Activated CD4-positive, alpha-beta memory T cell treated with anti-CD3 and anti-CD28 coated beads, Interleukin-2, amount 10 ng/mL, durations not matched to agents 7 days and 5 days (primary cell): Measurements from ENCODE around the gene BRS3. TPM values are rescaled to one million over a fixed set of nuclear protein-coding genes. Genes with fewer than 3 reads are reported as not detected.
"Not testable (repeated sequence)": the region's sequence is repeated elsewhere in the genome, so short reads cannot be mapped to it uniquely, and the experiment has no call there.

Experiments used
- CTCF ChIA-PET: fragments of 350-600 bp; sonication (Branson Sonifier 250); formaldehyde crosslinking; loops from one replicate; lab custom pipeline; 2021; ENCODE audit warnings: antibody characterized with exemption, inconsistent platforms; lab: Charles Lee
- POLR2A ChIA-PET: fragments of 350-600 bp; sonication (Branson Sonifier 250); formaldehyde crosslinking; loops from one replicate; lab custom pipeline; 2021; ENCODE audit warnings: antibody characterized with exemption; lab: Charles Lee
- DNase-seq: peaks from one replicate; pipeline ENCODE4 v3.0.0-alpha.2; 2020
- H3K27ac Mint-ChIP-seq: one replicate; pipeline ENCODE4 v1.8.0; 2021; ENCODE audit warnings: mild to moderate bottlenecking, mixed read lengths
- H3K27me3 Mint-ChIP-seq: one replicate; pipeline ENCODE4 v1.8.0; 2021; ENCODE audit warnings: mixed read lengths
- H3K36me3 Mint-ChIP-seq: one replicate; pipeline ENCODE4 v1.8.0; 2021; ENCODE audit warnings: low read depth, mixed read lengths
- H3K4me1 Mint-ChIP-seq: one replicate; pipeline ENCODE4 v1.8.0; 2021; ENCODE audit warnings: mixed read lengths
- H3K4me3 Mint-ChIP-seq: one replicate; pipeline ENCODE4 v1.8.0; 2021; ENCODE audit warnings: mild to moderate bottlenecking, mixed read lengths
- H3K9me3 Mint-ChIP-seq: one replicate; pipeline ENCODE4 v1.8.0; 2021; ENCODE audit warnings: mixed read lengths
- total RNA-seq, 2 experiments: library from RNA; stranded (reverse); gene quantifications; one replicate each; pipeline ENCODE4 v1.2.3, GENCODE V29; 2021

BRS3 gene
- total RNA-seq = not detected

GRCh38 chrX:136487647-136488046 is at the start of gene BRS3:
TSS of gene BRS3 (plus strand) at chrX:136487947. CDS start at chrX:136488115, 168 bp downstream.
- H3K4me3 Mint-ChIP-seq = no peak within 1 kb of the TSS
- no peak within 1 kb of the TSS for H3K27ac Mint-ChIP-seq
- H3K9me3 Mint-ChIP-seq = no peaks in the 10 kb centered on the region
- H3K27me3 Mint-ChIP-seq = peaks cover 55% of the 10 kb centered on the region
- ChIA-PET CTCF (no interaction called here), POLR2A (no interaction called here)
- no peaks in the 10 kb centered on the region for H3K4me1 Mint-ChIP-seq
- no peak for DNase-seq
- H3K36me3 Mint-ChIP-seq = no peaks in the 10 kb centered on the region

GRCh38 chrX:136438192-136438591 is 49.6 kb upstream of the BRS3 start:
- POLR2A ChIA-PET = no interaction called here
- Mint-ChIP-seq H3K27ac (no peak overlapping the region), H3K36me3 (no peaks in the 10 kb centered on the region), H3K4me1 (peaks cover 8% of the 10 kb centered on the region), H3K9me3 (no peaks in the 10 kb centered on the region), H3K27me3 (no peaks in the 10 kb centered on the region), H3K4me3 (no peak overlapping the region)
- no peak for DNase-seq
- CTCF ChIA-PET = interaction anchor here (0.6 kb wide), 1 partner anchor 30 kb away, joined by 3 read pairs; no protein-coding TSS in a partner anchor

- H3K4me1 Mint-ChIP-seq, POLR2A ChIA-PET, H3K27me3 Mint-ChIP-seq, H3K36me3 Mint-ChIP-seq, H3K27ac Mint-ChIP-seq, H3K9me3 Mint-ChIP-seq, CTCF ChIA-PET, H3K4me3 Mint-ChIP-seq, DNase-seq: not testable (repeated sequence)
These were observed 42.1 kb upstream of the BRS3 start for GRCh38 chrX:136445674-136446073.

- Mint-ChIP-seq H3K27ac (no peak overlapping the region), H3K4me3 (no peak overlapping the region), H3K9me3 (no peaks in the 10 kb centered on the region), H3K36me3 (no peaks in the 10 kb centered on the region), H3K27me3 (no peaks in the 10 kb centered on the region), H3K4me1 (no peaks in the 10 kb centered on the region)
- POLR2A ChIA-PET = no interaction called here
- CTCF ChIA-PET = no interaction called here
- no peak for DNase-seq
These were observed 41.5 kb upstream of the BRS3 start for GRCh38 chrX:136446208-136446607.

- no peak for DNase-seq
- ChIA-PET POLR2A (no interaction called here), CTCF (no interaction called here)
- Mint-ChIP-seq H3K9me3 (no peaks in the 10 kb centered on the region), H3K4me3 (no peak overlapping the region), H3K27ac (no peak overlapping the region), H3K27me3 (no peaks in the 10 kb centered on the region), H3K4me1 (no peaks in the 10 kb centered on the region), H3K36me3 (no peaks in the 10 kb centered on the region)
These were observed 40.4 kb upstream of the BRS3 start for GRCh38 chrX:136447308-136447707.

GRCh38 chrX:136447968-136448367 is 39.8 kb upstream of the BRS3 start:
- no peak overlapping the region for H3K4me3 Mint-ChIP-seq
- no peak overlapping the region for H3K27ac Mint-ChIP-seq
- H3K9me3 Mint-ChIP-seq = no peaks in the 10 kb centered on the region
- ChIA-PET POLR2A (no interaction called here), CTCF (no interaction called here)
- H3K36me3 Mint-ChIP-seq = no peaks in the 10 kb centered on the region
- H3K27me3 Mint-ChIP-seq = no peaks in the 10 kb centered on the region
- H3K4me1 Mint-ChIP-seq = no peaks in the 10 kb centered on the region
- no peak for DNase-seq

- H3K27me3 Mint-ChIP-seq = no peaks in the 10 kb centered on the region
- no peak overlapping the region for H3K4me3 Mint-ChIP-seq
- CTCF ChIA-PET = no interaction called here
- no peaks in the 10 kb centered on the region for H3K4me1 Mint-ChIP-seq
- H3K27ac Mint-ChIP-seq = no peak overlapping the region
- no peaks in the 10 kb centered on the region for H3K9me3 Mint-ChIP-seq
- no peaks in the 10 kb centered on the region for H3K36me3 Mint-ChIP-seq
- DNase-seq = no peak
- POLR2A ChIA-PET = no interaction called here
These were observed 37.5 kb upstream of the BRS3 start for GRCh38 chrX:136450050-136450830.

- Mint-ChIP-seq H3K36me3 (no peaks in the 10 kb centered on the region), H3K27ac (no peak overlapping the region), H3K9me3 (no peaks in the 10 kb centered on the region), H3K4me1 (no peaks in the 10 kb centered on the region), H3K27me3 (no peaks in the 10 kb centered on the region), H3K4me3 (no peak overlapping the region)
- ChIA-PET POLR2A (no interaction called here), CTCF (interaction anchor here (0.7 kb wide), 1 partner anchor 27 kb away, joined by 3 read pairs; no protein-coding TSS in a partner anchor)
- no peak for DNase-seq
These were observed 35.1 kb upstream of the BRS3 start for GRCh38 chrX:136452614-136453013.

GRCh38 chrX:136453114-136453513 is 34.6 kb upstream of the BRS3 start:
- Mint-ChIP-seq H3K9me3 (no peaks in the 10 kb centered on the region), H3K36me3 (no peaks in the 10 kb centered on the region), H3K27me3 (no peaks in the 10 kb centered on the region), H3K4me1 (no peaks in the 10 kb centered on the region), H3K27ac (no peak overlapping the region), H3K4me3 (no peak overlapping the region)
- ChIA-PET POLR2A (no interaction called here), CTCF (interaction anchor here (0.7 kb wide), 1 partner anchor 27 kb away, joined by 3 read pairs; no protein-coding TSS in a partner anchor)
- no peak for DNase-seq

- DNase-seq = no peak
- H3K4me3 Mint-ChIP-seq = no peak overlapping the region
- H3K27me3 Mint-ChIP-seq = no peaks in the 10 kb centered on the region
- H3K4me1 Mint-ChIP-seq = no peaks in the 10 kb centered on the region
- H3K36me3 Mint-ChIP-seq = no peaks in the 10 kb centered on the region
- CTCF ChIA-PET = no interaction called here
- no peaks in the 10 kb centered on the region for H3K9me3 Mint-ChIP-seq
- POLR2A ChIA-PET = no interaction called here
- H3K27ac Mint-ChIP-seq = no peak overlapping the region
These were observed 34.0 kb upstream of the BRS3 start for GRCh38 chrX:136453771-136454170.

GRCh38 chrX:136456133-136456532 is 31.6 kb upstream of the BRS3 start:
- H3K4me3 Mint-ChIP-seq = no peak overlapping the region
- H3K27me3 Mint-ChIP-seq = no peaks in the 10 kb centered on the region
- no peaks in the 10 kb centered on the region for H3K4me1 Mint-ChIP-seq
- POLR2A ChIA-PET = no interaction called here
- no peaks in the 10 kb centered on the region for H3K9me3 Mint-ChIP-seq
- no peak overlapping the region for H3K27ac Mint-ChIP-seq
- DNase-seq = no peak
- H3K36me3 Mint-ChIP-seq = no peaks in the 10 kb centered on the region
- CTCF ChIA-PET = interaction anchor here (0.7 kb wide), 1 partner anchor 94 kb away, joined by 3 read pairs; no protein-coding TSS in a partner anchor

GRCh38 chrX:136457303-136457917 is 30.3 kb upstream of the BRS3 start:
- POLR2A ChIA-PET = no interaction called here

GRCh38 chrX:136464589-136464988 is 23.2 kb upstream of the BRS3 start:
- ChIA-PET POLR2A (no interaction called here), CTCF (no interaction called here)
- no peak for DNase-seq
- Mint-ChIP-seq H3K27me3 (no peaks in the 10 kb centered on the region), H3K9me3 (no peaks in the 10 kb centered on the region), H3K4me3 (no peak overlapping the region), H3K27ac (no peak overlapping the region), H3K36me3 (no peaks in the 10 kb centered on the region), H3K4me1 (no peaks in the 10 kb centered on the region)

More at GRCh38 chrX:136457303-136457917, 30.3 kb upstream of the BRS3 start:
- Mint-ChIP-seq H3K4me1 (no peaks in the 10 kb centered on the region), H3K9me3 (no peaks in the 10 kb centered on the region), H3K4me3 (no peak overlapping the region), H3K27me3 (no peaks in the 10 kb centered on the region), H3K36me3 (no peaks in the 10 kb centered on the region), H3K27ac (no peak overlapping the region)
- no peak for DNase-seq
- CTCF ChIA-PET = interaction anchor here (0.6 kb wide), 1 partner anchor 34 kb away, joined by 6 read pairs; no protein-coding TSS in a partner anchor
